ENCODE data around the gene FBXO33.

- TF ChIP-seq CTCF (IDR thresholded peaks at IDR 0.05) (no peak), POLR2A (IDR thresholded peaks at IDR 0.05) (no peak)
Measured at GRCh38 chr14:39467889-39468524, 35.8 kb upstream of the FBXO33 start.
